Mesodermal cell (in vitro differentiated cells): ENCODE results near the gene AP3B1.

Experiments
- H3K27ac ChIP-seq: 2 replicates; pipeline ENCODE4 v1.7.0; 2013; ENCODE audit warnings: mild to moderate bottlenecking, low read depth, low read length, moderate library complexity; ENCODE audit not compliant: severe bottlenecking
- H3K36me3 ChIP-seq: 2 replicates; pipeline ENCODE4 v1.7.1; 2013; ENCODE audit warnings: mild to moderate bottlenecking, low read length, moderate library complexity; ENCODE audit not compliant: control insufficient read depth, insufficient read depth
- H3K4me1 ChIP-seq: one replicate; pipeline ENCODE4 v1.7.1; 2013; ENCODE audit warnings: mild to moderate bottlenecking, low read length; ENCODE audit not compliant: insufficient read depth, control insufficient read depth, poor library complexity, severe bottlenecking
- H3K4me3 ChIP-seq: 2 replicates; pipeline ENCODE4 v1.7.0; 2013; ENCODE audit warnings: low read length, control low read depth, mild to moderate bottlenecking; ENCODE audit not compliant: insufficient read depth, poor library complexity, severe bottlenecking; ENCODE audit errors: extremely low read depth
- H3K9me3 ChIP-seq: 2 replicates; pipeline ENCODE4 v1.7.1; 2013; ENCODE audit warnings: mild to moderate bottlenecking, low read length, moderate library complexity; ENCODE audit not compliant: control insufficient read depth
- WGBS, 2 experiments: methylation state at CpG; one replicate each; pipeline ENCODE4 v1.1.5; 2013; ENCODE audit warnings: missing lambda C conversion rate in 2 of 2; ENCODE audit not compliant: insufficient coverage in 2 of 2; 5-methylcytosine and 5-hydroxymethylcytosine counted together

AP3B1 gene

DNA sequence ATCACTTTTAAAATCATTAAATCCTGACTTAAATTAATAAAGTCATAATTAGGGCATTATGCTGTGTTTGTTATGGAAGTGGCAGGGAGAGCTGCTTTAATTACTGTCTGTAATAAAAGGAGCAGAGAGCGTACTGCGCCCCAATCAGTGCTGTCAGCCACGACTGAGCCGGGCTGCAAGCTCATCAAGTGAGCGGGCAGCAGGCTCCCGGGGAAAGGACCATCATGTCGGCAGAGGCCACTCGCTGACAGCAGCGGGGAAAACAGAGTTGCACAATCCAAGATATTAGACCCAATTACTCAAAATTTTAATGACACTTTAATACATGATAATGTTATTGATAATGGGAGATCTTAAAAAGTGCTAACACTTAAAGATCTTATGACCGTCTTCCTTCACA is 181.6 kb downstream of the AP3B1 start:
- no peak overlapping the region for H3K4me3 ChIP-seq
- H3K27ac ChIP-seq, result no peak overlapping the region
- peaks cover 32% of the 10 kb centered on the region for H3K36me3 ChIP-seq
- WGBS, 2 experiments, result 90 to 97% methylated on average over 2 to 5 of the region's 10 CpGs
- H3K9me3 ChIP-seq, result no peaks in the 10 kb centered on the region
- H3K4me1 ChIP-seq, result no peaks in the 10 kb centered on the region

DNA sequence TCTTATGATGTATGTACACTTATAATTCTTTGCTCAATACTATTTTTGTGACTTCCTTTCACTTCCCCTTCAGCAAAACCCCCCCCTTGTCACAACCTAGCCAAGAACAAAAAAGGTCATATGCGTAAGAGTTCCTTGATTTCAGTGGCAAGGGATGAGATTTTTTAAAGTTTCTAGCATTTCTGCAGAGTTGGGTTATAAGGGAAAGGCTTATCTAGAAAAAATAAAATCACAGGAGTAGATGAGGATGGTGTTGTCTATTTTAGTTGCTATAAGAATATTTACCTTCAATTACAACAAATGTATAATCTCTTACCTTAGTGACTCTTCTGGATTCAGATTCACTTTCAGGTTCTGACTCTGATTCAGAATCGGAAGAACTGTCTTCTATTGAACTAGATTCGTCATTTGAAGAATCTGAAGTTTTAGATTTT is 184.6 kb downstream of the AP3B1 start:
- H3K4me1 ChIP-seq, result no peaks in the 10 kb centered on the region
- 100% methylated on average over 1 to 2 of the region's 3 CpGs for WGBS, 2 experiments
- peaks cover 34% of the 10 kb centered on the region for H3K36me3 ChIP-seq

GRCh38 chr5:78108564-78108963 is 185.9 kb downstream of the AP3B1 start:
- no peak overlapping the region for H3K27ac ChIP-seq
- H3K36me3 ChIP-seq, result peaks cover 26% of the 10 kb centered on the region
- WGBS, 2 experiments, result no CpG with 5 or more reads among the region's 3 CpGs

More for the DNA sequence above, 184.6 kb downstream of the AP3B1 start:
- H3K9me3 ChIP-seq, result no peaks in the 10 kb centered on the region
- no peak overlapping the region for H3K27ac ChIP-seq
- H3K4me3 ChIP-seq, result no peak overlapping the region

DNA sequence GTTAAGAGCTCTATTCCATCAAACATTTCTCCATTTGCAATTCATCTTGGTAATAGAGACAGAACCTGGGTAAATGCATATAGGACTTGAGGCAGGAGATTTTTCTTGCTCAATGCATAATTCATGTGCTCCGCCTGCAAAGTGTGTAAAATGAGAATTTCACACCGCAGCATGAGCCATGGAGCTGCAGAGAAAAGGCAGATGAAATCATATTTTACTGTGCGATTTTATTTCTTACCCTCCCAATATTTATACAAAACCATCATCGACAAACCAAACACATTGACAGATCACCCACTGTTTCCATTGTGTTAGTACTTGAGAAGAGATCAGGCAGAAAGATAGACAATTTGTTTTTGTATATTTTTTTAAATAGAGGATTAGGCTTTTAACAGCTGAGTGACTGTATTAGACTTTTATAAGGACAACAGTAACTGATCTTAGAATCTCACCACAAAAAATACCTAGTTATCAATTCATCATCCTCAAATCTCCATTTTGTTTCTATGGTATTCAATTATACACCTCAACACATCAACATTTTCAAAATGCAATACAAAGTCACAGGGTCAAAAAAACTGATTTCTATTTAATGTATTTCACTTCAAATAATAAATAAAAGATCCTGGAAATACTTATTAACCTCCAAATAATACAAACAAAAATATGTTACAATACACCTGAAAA is 191.1 kb downstream of the AP3B1 start:
- 85 to 100% methylated on average over 1 to 2 of the region's 4 CpGs for WGBS, 2 experiments
- peaks cover 33% of the 10 kb centered on the region for H3K36me3 ChIP-seq
- no peak overlapping the region for H3K27ac ChIP-seq
- peaks cover 3% of the 10 kb centered on the region for H3K9me3 ChIP-seq
- no peaks in the 10 kb centered on the region for H3K4me1 ChIP-seq
- no peak overlapping the region for H3K4me3 ChIP-seq

More at GRCh38 chr5:78108564-78108963, 185.9 kb downstream of the AP3B1 start:
- Histone ChIP-seq H3K4me1 (no peaks in the 10 kb centered on the region), H3K9me3 (no peaks in the 10 kb centered on the region), H3K4me3 (no peak overlapping the region)

GRCh38 chr5:78102500-78102899 is 192.0 kb downstream of the AP3B1 start:
- Histone ChIP-seq H3K36me3 (peaks cover 29% of the 10 kb centered on the region), H3K9me3 (peaks cover 3% of the 10 kb centered on the region), H3K4me1 (no peaks in the 10 kb centered on the region), H3K4me3 (no peak overlapping the region), H3K27ac (no peak overlapping the region)

DNA sequence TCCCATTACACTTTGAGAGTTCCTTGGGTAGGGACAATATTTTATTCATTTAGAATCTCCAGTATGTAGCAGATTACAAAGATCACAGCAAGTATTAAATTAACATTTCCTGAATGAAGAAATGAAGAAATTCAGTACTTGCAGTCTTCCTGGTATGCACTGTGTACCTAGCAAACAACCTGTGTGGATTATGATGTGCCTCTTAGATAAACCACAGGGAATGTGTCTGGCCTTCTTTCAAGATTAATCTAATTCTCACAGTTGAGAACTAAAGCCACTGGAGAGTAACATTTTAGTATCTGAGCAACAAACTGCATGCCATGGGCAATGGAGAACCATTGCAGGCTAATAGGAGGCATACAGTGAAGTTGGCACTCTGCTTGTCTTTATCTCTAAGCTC is 199.4 kb downstream of the AP3B1 start:
- no peak overlapping the region for H3K27ac ChIP-seq

DNA sequence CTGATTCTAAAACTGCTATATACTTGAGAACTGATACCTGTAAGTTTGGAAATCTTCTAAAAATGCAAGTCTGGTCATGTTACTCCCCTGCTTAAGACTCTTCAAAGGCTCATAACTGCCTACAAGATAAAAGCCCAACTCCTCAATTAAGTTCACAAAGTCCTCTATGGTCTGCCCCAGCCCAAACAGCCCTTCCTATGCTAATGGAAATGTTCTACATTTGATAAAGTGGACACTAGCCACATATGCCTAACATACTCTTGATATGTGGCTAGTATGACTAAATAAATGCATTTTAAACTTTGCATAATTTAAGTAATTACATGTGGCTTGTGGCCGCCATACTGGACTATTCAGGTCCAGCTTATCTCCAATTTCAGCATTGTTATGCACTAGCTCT is 204.5 kb downstream of the AP3B1 start:
- Histone ChIP-seq H3K9me3 (no peaks in the 10 kb centered on the region), H3K4me1 (no peaks in the 10 kb centered on the region), H3K36me3 (peaks cover 19% of the 10 kb centered on the region), H3K4me3 (no peak overlapping the region), H3K27ac (no peak overlapping the region)
- WGBS, 2 experiments, result 88% methylated on average over 1 of the region's 1 CpG; no CpG with 5 or more reads in 1 of the 2 experiments

More for the DNA sequence above, 199.4 kb downstream of the AP3B1 start:
- Histone ChIP-seq H3K4me1 (no peaks in the 10 kb centered on the region), H3K4me3 (no peak overlapping the region), H3K9me3 (peaks cover 3% of the 10 kb centered on the region), H3K36me3 (peaks cover 28% of the 10 kb centered on the region)

DNA sequence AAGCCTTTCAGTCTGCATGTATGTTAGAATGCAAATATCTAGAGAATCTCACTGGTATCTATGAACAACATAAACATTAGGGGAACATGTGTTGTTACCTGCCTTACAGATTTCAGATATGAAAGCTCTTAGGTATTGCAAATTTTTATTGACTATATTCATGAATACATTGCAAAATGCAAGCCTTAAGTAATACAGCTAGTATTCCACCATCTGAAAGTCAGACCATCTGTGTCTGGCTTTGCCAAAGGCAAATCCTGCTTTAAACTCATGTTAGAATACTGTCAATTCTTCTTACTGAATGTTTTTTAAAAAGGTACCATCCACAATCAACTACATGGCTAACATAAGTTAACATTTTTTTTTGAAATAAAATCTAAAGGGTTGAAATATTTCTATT is 215.6 kb downstream of the AP3B1 start:
- H3K27ac ChIP-seq, result no peak overlapping the region
- H3K4me1 ChIP-seq, result no peaks in the 10 kb centered on the region
- H3K9me3 ChIP-seq, result no peaks in the 10 kb centered on the region

DNA sequence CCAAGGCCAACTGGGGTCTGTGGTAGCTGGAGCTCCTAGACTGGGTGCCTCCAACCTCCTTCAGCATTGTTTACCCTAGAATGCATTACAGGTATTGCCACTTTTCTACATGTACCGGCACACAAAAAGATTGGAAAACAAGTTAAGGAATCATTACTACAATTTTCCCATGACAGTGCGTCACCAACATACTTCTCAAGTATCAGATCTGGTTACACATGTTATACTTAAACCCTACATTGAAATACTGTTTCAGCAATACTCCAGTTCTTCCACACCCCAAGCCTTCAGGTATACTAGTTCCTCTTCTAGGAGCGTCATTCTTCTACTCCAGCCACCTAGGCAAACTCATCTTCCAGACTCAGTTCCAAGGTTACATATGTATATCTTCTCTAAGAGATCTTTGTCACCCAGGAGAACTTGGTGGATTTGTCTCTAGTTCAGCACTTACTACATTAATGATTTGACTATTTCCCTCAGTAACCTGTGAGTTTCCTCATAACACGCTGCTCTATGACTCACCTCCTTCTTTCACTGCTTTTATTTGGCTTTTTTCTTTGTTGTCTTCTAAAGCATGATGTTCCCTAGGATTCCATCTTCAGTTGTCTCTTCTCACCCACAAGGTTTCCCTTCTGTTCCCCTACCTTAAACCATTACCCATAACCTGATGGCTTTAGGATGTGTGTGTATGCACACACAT is 217.0 kb downstream of the AP3B1 start:
- H3K4me3 ChIP-seq, result no peak overlapping the region
- 90 to 94% methylated on average over 4 of the region's 4 CpGs for WGBS, 2 experiments
- no peaks in the 10 kb centered on the region for H3K9me3 ChIP-seq

More for the DNA sequence above, 215.6 kb downstream of the AP3B1 start:
- Histone ChIP-seq H3K4me3 (no peak overlapping the region), H3K36me3 (peaks cover 6% of the 10 kb centered on the region)

DNA sequence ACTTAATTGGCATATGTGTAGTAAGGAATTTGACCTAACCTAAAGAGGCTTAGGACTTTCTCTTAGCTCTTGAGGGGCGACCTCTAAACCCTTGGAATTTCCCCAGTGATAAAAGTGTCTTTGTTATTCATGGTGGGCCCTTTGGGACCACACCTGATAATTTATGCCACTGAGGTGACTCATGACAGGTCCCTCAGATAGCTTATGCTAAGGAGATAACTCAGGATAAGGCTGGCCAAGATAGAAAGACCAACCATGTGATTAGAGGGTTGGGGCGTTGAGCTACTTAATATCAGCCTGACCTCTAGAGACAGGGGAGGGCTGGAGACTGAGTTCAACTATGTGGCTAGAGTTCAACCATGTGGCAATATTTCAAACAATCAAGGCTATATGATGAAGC is 218.1 kb downstream of the AP3B1 start:
- H3K4me3 ChIP-seq, result no peak overlapping the region
- no peaks in the 10 kb centered on the region for H3K4me1 ChIP-seq
- WGBS, 2 experiments, result 79 to 83% methylated on average over 1 to 2 of the region's 2 CpGs
- H3K9me3 ChIP-seq, result no peaks in the 10 kb centered on the region
- H3K27ac ChIP-seq, result no peak overlapping the region
- H3K36me3 ChIP-seq, result no peaks in the 10 kb centered on the region

More for the DNA sequence above, 217.0 kb downstream of the AP3B1 start:
- Histone ChIP-seq H3K36me3 (peaks cover 5% of the 10 kb centered on the region), H3K27ac (no peak overlapping the region), H3K4me1 (no peaks in the 10 kb centered on the region)

- no peak overlapping the region for H3K27ac ChIP-seq
- no peaks in the 10 kb centered on the region for H3K4me1 ChIP-seq
- no peaks in the 10 kb centered on the region for H3K9me3 ChIP-seq
- no peak overlapping the region for H3K4me3 ChIP-seq
- 100% methylated on average over 1 of the region's 3 CpGs for WGBS, 2 experiments
- no peaks in the 10 kb centered on the region for H3K36me3 ChIP-seq
Observed at GRCh38 chr5:78075301-78075700, 219.2 kb downstream of the AP3B1 start.
